Pons (tissue), 1 donor: ENCODE results near the gene CEP112.
"Not testable (repeated sequence)": the region's sequence is repeated elsewhere in the genome, so short reads cannot be mapped to it uniquely, and the experiment has no call there.

Experiments
- DNase-seq: peaks from one replicate; pipeline ENCODE4 v3.0.0-alpha.2; 2016; ENCODE audit warnings: low spot score

CEP112 gene

GRCh38 chr17:66155055-66155454, 36.9 kb downstream of the CEP112 start:
- DNase-seq, result not testable (repeated sequence)

- no peak for DNase-seq
Observed at GRCh38 chr17:66152756-66153155, 39.2 kb downstream of the CEP112 start.

GRCh38 chr17:66150708-66151107, 41.2 kb downstream of the CEP112 start:
- DNase-seq, result no peak

GRCh38 chr17:66149562-66149961, 42.4 kb downstream of the CEP112 start:
- no peak for DNase-seq

- no peak for DNase-seq
Observed at GRCh38 chr17:66146394-66146793, 45.5 kb downstream of the CEP112 start.

GRCh38 chr17:66143657-66144282, 48.2 kb downstream of the CEP112 start:
- no peak for DNase-seq

- no peak for DNase-seq
Observed at GRCh38 chr17:66142428-66142827, 49.5 kb downstream of the CEP112 start.

GRCh38 chr17:66138120-66138519, 53.8 kb downstream of the CEP112 start:
- no peak for DNase-seq

- DNase-seq, result no peak
Observed at GRCh38 chr17:66135896-66136295, 56.0 kb downstream of the CEP112 start.

- no peak for DNase-seq
Observed at GRCh38 chr17:66135219-66135618, 56.7 kb downstream of the CEP112 start.

- DNase-seq, result no peak
Observed at GRCh38 chr17:66129759-66130158, 62.2 kb downstream of the CEP112 start.

GRCh38 chr17:66126231-66126630, 65.7 kb downstream of the CEP112 start:
- DNase-seq, result no peak

- DNase-seq, result no peak
Observed at GRCh38 chr17:66123163-66123562, 68.8 kb downstream of the CEP112 start.

GRCh38 chr17:66115246-66115645, 76.7 kb downstream of the CEP112 start:
- DNase-seq, result no peak

GRCh38 chr17:66114609-66115008, 77.3 kb downstream of the CEP112 start:
- DNase-seq, result no peak

GRCh38 chr17:66107731-66108130, 84.2 kb downstream of the CEP112 start:
- DNase-seq, result no peak

GRCh38 chr17:66098040-66098439, 93.9 kb downstream of the CEP112 start:
- no peak for DNase-seq

- no peak for DNase-seq
Observed at GRCh38 chr17:66094727-66095126, 97.2 kb downstream of the CEP112 start.

- DNase-seq, result no peak
Observed at GRCh38 chr17:66091445-66092080, 100.4 kb downstream of the CEP112 start.

- no peak for DNase-seq
Observed at GRCh38 chr17:66089764-66090163, 102.2 kb downstream of the CEP112 start.

- no peak for DNase-seq
Observed at GRCh38 chr17:66088173-66088572, 103.8 kb downstream of the CEP112 start.

GRCh38 chr17:66087073-66087472, 104.9 kb downstream of the CEP112 start:
- DNase-seq, result no peak

- no peak for DNase-seq
Observed at GRCh38 chr17:66085221-66085620, 106.7 kb downstream of the CEP112 start.

- not testable (repeated sequence) for DNase-seq
Observed at GRCh38 chr17:66080670-66081069, 111.3 kb downstream of the CEP112 start.
